HG02943 (cell line): Measurements from ENCODE around the gene CHID1.

Experiments
- ATAC-seq: cut with Tn5 transposase; IDR thresholded peaks from one replicate; pipeline ENCODE4 v1.9.1; 2021; ENCODE audit warnings: mild to moderate bottlenecking, low read depth, moderate library complexity; ENCODE audit not compliant: unreplicated experiment

Gene CHID1

DNA sequence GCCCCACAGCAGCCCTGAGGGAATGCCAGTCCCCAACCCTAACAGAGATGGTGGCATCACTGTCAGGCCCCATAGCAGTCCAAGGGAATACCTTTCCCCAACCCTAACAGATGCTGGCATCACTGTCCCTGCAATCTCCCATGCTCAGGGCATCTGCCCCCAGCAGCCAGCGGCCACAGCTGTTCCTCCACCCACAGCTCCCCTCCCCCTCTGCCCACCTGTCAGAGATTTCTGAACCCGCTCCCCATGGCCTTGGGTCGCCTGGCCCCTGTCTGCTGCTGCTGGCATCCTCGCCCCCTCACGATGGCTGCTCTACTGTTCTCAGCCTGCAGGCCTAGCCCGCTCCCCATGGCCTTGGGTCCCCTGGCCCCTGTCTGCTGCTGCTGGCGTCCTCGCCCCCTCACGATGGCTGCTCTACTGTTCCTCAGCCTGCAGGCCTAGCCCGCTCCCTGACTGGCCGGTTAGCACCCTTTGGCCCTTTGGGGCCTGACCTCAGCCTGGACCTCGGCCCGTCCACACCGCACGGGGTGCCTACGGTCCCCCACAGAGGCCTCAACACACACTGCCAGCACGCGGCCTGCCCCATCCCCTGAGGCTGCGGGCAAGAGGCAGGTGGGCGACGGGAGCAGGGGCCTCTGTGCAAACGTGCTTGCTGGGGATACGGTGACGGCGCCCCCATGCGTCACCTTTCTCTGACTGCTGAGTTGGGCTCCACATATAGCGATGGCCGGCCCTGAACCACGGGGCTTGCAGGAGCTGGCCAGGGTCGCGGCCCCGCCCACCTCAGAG is 20.7 kb downstream of the CHID1 start:
- no peak for ATAC-seq

GRCh38 chr11:889257-889656 is 21.4 kb downstream of the CHID1 start:
- ATAC-seq = no peak

DNA sequence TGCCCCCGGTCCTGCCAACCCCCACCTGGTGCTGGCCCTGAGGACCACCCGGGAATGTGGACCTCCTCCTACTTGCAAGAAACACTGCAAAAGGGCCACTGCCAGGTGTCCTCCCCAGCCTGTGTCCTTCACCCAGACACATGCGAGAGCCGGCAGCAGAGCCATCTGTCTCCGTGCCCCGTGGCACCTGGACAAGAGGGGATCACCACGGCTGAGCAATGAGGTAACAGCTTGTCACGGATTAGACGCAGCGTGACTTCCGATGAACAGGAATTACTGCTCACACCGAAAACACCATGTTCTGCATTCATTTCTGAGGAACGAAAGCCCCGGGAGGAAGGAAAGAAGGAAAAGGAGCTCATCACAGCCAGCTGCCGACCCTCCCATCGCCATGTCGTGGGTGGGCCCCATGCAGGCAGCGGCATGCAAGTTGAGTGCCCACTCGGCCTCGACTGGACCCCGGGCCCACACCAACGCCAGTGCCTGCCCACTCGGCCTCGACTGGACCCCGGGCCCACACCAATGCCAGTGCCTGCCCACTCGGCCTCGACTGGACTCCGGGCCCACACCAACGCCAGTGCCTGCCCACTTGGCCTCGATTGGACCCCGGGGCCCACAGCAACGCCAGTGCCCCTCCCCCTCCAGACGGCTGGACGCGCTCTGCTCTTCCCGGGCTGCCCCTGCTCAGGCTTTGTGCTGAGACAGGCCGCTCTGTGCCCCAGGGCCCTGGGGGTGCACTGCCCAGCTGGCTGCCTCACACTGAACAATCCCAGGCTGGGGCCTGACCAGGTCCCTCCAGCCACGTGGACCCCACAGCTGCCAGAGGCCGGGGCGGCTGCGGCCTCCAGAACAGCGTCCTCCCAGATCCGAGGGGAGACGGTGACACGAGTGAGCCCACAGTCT is 22.0 kb downstream of the CHID1 start:
- ATAC-seq = no peak

GRCh38 chr11:887589-887988 is 23.0 kb downstream of the CHID1 start:
- no peak for ATAC-seq

- no peak for ATAC-seq
These were observed 24.0 kb downstream of the CHID1 start for GRCh38 chr11:886568-886967.

GRCh38 chr11:884578-885070 is 26.0 kb downstream of the CHID1 start:
- no peak for ATAC-seq

DNA sequence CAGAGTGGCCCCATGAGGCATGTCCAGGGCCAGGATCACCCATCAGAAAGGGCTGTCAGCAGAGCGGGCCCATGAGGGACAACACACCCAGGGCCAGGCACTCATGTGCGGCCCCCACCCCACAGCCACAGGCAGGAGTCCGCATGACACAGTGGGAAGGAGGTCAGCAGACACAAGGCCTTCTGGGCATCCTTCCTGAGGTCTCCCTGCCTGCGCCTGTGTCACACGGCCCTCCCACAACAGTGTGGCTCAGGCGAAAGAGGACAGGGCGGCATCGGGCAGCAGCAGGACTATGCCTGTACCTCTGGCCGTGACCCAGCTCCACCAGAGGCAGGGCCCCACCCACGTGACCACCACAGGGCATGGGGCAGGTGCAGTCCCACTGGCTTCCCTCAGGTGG is 27.1 kb downstream of the CHID1 start:
- no peak for ATAC-seq

GRCh38 chr11:882596-882995 is 28.0 kb downstream of the CHID1 start:
- no peak for ATAC-seq

GRCh38 chr11:880447-880846 is 30.2 kb downstream of the CHID1 start:
- ATAC-seq = no peak

GRCh38 chr11:877565-877964 is 33.0 kb downstream of the CHID1 start:
- no peak for ATAC-seq

DNA sequence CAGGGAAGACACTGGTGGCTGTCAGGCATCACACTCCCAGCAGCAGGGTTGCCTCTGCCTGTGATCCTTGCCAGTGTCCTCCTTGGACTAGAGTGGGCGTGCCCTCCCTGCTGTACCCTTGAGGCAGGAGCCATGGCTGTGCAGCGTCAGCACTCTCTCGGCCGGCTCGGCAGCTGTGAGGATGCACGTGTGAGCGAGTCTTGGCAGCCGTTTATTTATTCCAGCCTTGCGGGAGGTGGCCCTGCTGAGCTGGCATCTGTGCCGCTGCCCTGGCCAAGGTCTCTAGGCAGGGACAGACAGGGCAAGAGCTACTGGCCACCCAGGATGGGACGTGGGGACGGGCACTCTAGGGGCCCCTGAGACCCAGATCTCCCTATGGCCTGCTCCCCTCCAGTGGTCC is 34.1 kb downstream of the CHID1 start:
- no peak for ATAC-seq

- ATAC-seq = no peak
These were observed 34.8 kb downstream of the CHID1 start for GRCh38 chr11:875769-876301.

DNA sequence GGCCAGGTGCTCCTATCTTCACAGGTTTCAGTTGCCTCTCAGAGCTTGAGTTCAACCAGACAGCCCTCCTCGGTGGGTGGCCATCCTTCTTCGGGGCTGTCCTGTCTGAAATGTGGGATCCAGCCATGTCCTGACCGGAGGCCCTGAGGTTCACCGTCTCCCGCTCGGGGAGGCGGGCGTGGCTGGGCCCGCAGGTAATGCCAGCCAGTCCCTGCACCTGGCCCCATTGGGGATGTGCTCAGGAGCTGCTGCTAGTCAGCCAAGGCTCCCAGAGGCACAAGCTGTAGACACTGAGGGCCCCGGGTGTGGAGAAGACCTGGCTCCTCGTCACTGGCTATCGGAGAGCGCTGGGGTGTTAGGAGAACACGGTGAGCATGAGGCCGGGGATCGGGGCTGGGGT is 35.4 kb downstream of the CHID1 start:
- ATAC-seq = no peak

DNA sequence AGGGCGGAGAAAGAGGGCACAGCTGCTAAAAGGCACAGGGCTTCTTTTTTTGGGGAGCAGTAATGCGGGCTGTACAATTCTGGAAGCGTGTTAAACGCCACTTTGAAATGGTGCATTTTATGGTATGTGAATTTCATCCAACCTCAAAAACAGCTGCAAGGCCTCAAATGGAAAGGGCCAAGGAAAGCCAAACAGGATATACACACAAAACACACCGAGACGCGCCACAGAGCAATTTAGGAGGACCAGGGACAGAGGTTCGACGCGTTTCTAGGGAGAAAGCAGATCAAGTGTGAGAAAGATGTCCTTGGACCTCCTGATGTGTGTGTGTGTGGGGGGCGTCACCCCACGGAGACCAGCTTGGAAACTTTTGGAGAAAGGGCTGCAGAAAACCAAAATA is 36.9 kb downstream of the CHID1 start:
- no peak for ATAC-seq

DNA sequence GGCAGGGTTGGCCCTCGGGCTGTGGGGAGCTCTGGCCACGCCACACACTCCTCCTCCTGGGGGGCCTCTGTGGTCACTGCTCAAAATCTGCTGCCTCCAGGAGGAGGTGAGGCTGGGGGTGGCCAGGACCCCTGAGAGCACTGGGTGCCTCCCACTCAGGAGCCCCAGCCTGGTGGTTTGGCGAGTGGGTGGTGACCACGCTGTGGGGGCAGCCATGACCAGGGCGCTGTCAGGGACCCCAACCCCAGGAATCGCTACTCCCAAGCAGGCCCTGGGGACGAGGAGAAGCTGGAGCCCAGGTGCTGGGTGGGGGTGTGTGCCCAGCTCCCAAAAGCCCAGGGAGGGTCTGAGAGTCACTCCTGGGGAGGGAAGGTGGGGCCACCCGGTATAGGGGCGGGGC is 37.8 kb downstream of the CHID1 start:
- no peak for ATAC-seq

GRCh38 chr11:871472-871871 is 39.1 kb downstream of the CHID1 start:
- ATAC-seq = no peak

DNA sequence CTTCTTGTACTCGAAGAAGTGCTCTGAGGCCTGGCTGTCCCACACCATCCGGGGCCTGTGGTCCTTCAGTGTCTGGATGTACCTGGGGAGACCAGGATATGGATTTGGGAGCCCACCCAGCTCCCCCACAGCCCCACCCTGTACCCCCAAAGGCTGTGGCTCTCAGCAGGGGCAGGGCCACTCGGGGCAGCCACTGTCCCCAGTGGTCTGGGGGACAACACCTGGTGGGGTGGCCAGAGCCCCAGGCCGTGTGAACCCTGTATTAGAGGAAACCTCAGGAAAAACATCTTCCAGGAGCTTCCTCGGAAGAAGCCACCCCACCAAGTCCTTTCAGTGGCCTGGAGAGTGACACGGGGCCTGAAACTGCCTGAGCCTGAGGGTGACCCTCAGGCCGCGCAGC is 40.2 kb downstream of the CHID1 start:
- no peak for ATAC-seq

DNA sequence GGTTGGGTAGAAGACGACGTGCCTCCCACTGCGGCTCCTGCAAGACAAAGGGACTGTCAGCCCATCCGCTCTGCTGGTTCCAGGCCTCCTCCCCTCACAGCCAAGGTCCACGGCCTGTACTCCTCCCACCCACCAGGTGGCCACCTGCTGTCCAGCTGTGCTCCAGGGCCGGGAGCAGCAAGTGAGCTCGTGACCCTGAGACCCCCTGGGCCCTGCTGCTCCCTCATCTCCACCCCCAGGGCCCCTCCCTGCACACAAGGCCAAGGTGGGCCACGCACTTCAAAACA is 40.5 kb downstream of the CHID1 start:
- ATAC-seq = no peak

GRCh38 chr11:869399-870126 is 41.0 kb downstream of the CHID1 start:
- no peak for ATAC-seq

- ATAC-seq = no peak
These were observed 41.8 kb downstream of the CHID1 start for GRCh38 chr11:868802-869201.

DNA sequence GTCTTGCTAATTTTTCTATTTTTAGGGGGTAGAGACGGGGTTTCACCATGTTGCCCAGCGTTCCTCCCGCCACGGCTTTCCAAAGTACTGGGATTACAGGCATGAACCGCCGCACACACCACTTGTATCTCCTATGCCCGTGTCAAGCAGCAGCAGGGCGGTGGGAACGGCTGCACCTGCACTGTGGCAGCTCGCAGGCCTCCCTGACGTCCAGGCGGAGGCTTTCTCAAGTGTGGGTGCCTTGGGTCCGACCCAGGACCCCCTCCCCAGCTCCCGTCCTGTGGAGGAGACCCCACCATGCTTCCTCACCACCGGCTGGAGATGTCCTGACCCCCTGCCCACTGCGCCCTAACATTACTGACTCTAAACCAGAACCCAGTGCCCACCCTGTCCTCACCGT is 42.2 kb downstream of the CHID1 start:
- no peak for ATAC-seq
